ENCODE results near the gene CPT1B. TPM values are rescaled to one million over a fixed set of nuclear protein-coding genes. Genes with fewer than 3 reads are reported as not detected.
A peak's percentile ranks its signal among the peaks of the same experiment; 100 is the strongest.

The CPT1B gene
- total RNA-seq, 1 donor from 2014 or later: 32.7 TPM

GRCh38 chr22:50600967-50601668 is 22.9 kb upstream of the CPT1B start:
- Histone ChIP-seq H3K9me3 (ENCODE audit: insufficient read depth, low read depth, low read length) (no peaks in the 10 kb centered on the region), H3K36me3 (ENCODE audit: insufficient read depth, low read length) (no peaks in the 10 kb centered on the region), H2AFZ (ENCODE audit: low read depth, low read length) (peak overlapping the region; percentile 18), H3K27ac (ENCODE audit: low read depth, low read length) (no peak overlapping the region), H3K4me3 (ENCODE audit: insufficient read depth, low read depth, low read length) (no peak overlapping the region), H4K20me1 (ENCODE audit: insufficient read depth, low read length) (no peaks in the 10 kb centered on the region), H3K9ac (ENCODE audit: low read length) (no peak overlapping the region), H3K4me1 (ENCODE audit: insufficient read depth, low read length) (no peaks in the 10 kb centered on the region), H3K4me2 (ENCODE audit: low read length) (peak overlapping the region; percentile 58), H3K79me2 (ENCODE audit: insufficient read depth, low read length) (no peaks in the 10 kb centered on the region), H3K27me3 (ENCODE audit: insufficient read depth, low read length) (peaks cover 18% of the 10 kb centered on the region)
- Mint-ChIP-seq H3K36me3 (ENCODE audit: low read depth, unreplicated experiment) (peaks cover 20% of the 10 kb centered on the region), H3K27ac (ENCODE audit: unreplicated experiment) (no peak overlapping the region), H3K4me1 (ENCODE audit: low read depth, unreplicated experiment) (peaks cover 8% of the 10 kb centered on the region), H3K27me3 (ENCODE audit: low read depth, unreplicated experiment) (peaks cover 48% of the 10 kb centered on the region), H3K4me3 (ENCODE audit: unreplicated experiment) (peak overlapping the region; percentile 75), H3K9me3 (ENCODE audit: unreplicated experiment) (peaks cover 2% of the 10 kb centered on the region)
- DNase-seq (ENCODE audit: low read depth): no peak
- peak; percentile 47 for TF ChIP-seq EZH2 (IDR thresholded peaks at IDR 0.05; ENCODE audit: insufficient read depth, low read length)
- TF ChIP-seq CTCF (IDR thresholded peaks at IDR 0.05; ENCODE audit: insufficient read depth, low read depth, low read length): no peak
- FAIRE-seq: no peak

DNA sequence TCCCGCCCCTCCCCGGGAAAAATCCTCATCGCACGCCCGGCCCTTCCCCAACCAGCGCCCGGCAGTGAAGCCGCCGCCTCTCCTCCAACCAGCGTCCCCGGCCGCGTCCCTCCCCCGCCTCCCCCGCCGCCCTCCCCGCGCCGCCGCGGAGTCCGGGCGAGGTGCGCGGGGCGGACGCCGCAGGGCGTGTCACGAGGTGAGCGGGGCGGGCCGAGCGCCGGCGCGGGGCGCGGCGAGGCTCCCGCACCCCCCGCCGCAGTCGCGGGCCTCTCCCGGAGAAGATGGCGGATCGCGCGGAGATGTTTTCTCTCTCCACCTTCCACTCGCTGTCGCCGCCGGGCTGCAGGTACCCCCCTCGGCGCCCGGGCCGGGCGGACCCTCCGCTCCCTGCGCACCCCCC is 22.3 kb upstream of the CPT1B start, which contains the start of gene MAPK8IP2:
MAPK8IP2 (plus strand) TSS at position 256 of the 400 bp plus-strand sequence; CDS start at position 282, 26 bp downstream.
- H3K79me2 ChIP-seq (ENCODE audit: insufficient read depth, low read length): no peaks in the 10 kb centered on the region
- Mint-ChIP-seq H3K36me3 (ENCODE audit: low read depth, unreplicated experiment) (peaks cover 22% of the 10 kb centered on the region), H3K27ac (ENCODE audit: unreplicated experiment) (no peak within 1 kb of the TSS), H3K4me3 (ENCODE audit: unreplicated experiment) (peak within 1 kb of the TSS; percentile 83), H3K9me3 (ENCODE audit: unreplicated experiment) (peaks cover 2% of the 10 kb centered on the region), H3K27me3 (ENCODE audit: low read depth, unreplicated experiment) (peaks cover 43% of the 10 kb centered on the region), H3K4me1 (ENCODE audit: low read depth, unreplicated experiment) (peaks cover 8% of the 10 kb centered on the region)
- peaks cover 18% of the 10 kb centered on the region for H3K27me3 ChIP-seq (ENCODE audit: insufficient read depth, low read length)
- no peaks in the 10 kb centered on the region for H4K20me1 ChIP-seq (ENCODE audit: insufficient read depth, low read length)
- H3K4me3 ChIP-seq (ENCODE audit: insufficient read depth, low read depth, low read length): no peak within 1 kb of the TSS
- peak within 1 kb of the TSS; percentile 58 for H3K4me2 ChIP-seq (ENCODE audit: low read length)
- DNase-seq (ENCODE audit: low read depth) (no peak), FAIRE-seq (no peak)
- H3K27ac ChIP-seq (ENCODE audit: low read depth, low read length): no peak within 1 kb of the TSS
- H3K4me1 ChIP-seq (ENCODE audit: insufficient read depth, low read length): no peaks in the 10 kb centered on the region
- no peaks in the 10 kb centered on the region for H3K9me3 ChIP-seq (ENCODE audit: insufficient read depth, low read depth, low read length)
- peak within 1 kb of the TSS; percentile 18 for H2AFZ ChIP-seq (ENCODE audit: low read depth, low read length)
- H3K9ac ChIP-seq (ENCODE audit: low read length): no peak within 1 kb of the TSS
- no peak for TF ChIP-seq CTCF (IDR thresholded peaks at IDR 0.05; ENCODE audit: insufficient read depth, low read depth, low read length)
- no peak for TF ChIP-seq EZH2 (IDR thresholded peaks at IDR 0.05; ENCODE audit: insufficient read depth, low read length)
- H3K36me3 ChIP-seq (ENCODE audit: insufficient read depth, low read length): no peaks in the 10 kb centered on the region
